Measurements from ENCODE around the gene JAZF1. TPM values are rescaled to one million over a fixed set of nuclear protein-coding genes. Genes with fewer than 3 reads are reported as not detected.

The JAZF1 gene
- total RNA-seq, 1 experiment from 2014 or later = 9.1 TPM

DNA sequence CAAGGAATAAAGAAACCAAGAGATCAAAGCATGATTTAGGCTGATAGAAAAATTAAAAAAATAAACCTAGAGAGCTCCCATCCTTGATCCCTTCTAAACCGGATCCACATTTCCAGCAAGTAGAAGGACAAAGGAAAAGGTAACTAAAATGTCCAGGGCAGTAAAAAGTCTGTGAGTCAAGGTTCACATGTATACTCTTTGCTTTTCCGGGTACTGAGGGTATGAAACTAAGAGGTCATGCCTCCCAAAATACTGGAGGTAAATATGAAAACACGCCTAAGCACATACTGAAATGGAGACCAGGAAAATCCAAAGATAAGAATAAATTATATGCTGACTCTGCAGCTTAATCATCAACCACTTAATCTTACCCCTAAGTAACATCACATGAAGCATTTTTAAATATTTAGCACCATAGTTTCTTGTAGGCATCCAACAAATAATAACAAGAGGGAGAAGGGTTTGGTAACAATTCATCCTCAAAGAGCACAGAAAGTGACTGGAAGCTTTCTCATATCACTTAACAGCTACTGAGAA lies 35.4 kb downstream of the JAZF1 start:
- H3K79me2 ChIP-seq (ENCODE audit: insufficient read depth, low read length) = no peaks in the 10 kb centered on the region
- H3T11ph ChIP-seq (ENCODE audit: low read length) = no peak overlapping the region
- no peaks in the 10 kb centered on the region for H4K20me1 ChIP-seq (ENCODE audit: control insufficient read depth, insufficient read depth, insufficient read length)
- TF ChIP-seq, protein P1, sequence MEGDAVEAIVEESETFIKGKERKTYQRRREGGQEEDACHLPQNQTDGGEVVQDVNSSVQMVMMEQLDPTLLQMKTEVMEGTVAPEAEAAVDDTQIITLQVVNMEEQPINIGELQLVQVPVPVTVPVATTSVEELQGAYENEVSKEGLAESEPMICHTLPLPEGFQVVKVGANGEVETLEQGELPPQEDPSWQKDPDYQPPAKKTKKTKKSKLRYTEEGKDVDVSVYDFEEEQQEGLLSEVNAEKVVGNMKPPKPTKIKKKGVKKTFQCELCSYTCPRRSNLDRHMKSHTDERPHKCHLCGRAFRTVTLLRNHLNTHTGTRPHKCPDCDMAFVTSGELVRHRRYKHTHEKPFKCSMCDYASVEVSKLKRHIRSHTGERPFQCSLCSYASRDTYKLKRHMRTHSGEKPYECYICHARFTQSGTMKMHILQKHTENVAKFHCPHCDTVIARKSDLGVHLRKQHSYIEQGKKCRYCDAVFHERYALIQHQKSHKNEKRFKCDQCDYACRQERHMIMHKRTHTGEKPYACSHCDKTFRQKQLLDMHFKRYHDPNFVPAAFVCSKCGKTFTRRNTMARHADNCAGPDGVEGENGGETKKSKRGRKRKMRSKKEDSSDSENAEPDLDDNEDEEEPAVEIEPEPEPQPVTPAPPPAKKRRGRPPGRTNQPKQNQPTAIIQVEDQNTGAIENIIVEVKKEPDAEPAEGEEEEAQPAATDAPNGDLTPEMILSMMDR (conservative IDR thresholded peaks at IDR 0.05) = no peak
- Mint-ChIP-seq H3K36me3 (ENCODE audit: insufficient read depth in 1 of 3, low read depth in 3 of 3) (0 out of 7 replicates have a peak, but pooled peaks cover 0 to 4% (median 0%) of the 10 kb centered on the region in 3 experiments), H3K27me3 (ENCODE audit: low read depth) (no peaks in the 10 kb centered on the region), H3K9me3 (no peaks in the 10 kb centered on the region; a peak in 1 of 5 replicates), H3K4me3 (no peak overlapping the region), H3K27ac (no peak overlapping the region; a peak in 1 of 7 replicates), H3K4me1 (peaks cover 25 to 29% of the 10 kb centered on the region in 2 experiments)
- H3K9ac ChIP-seq (ENCODE audit: extremely low read depth, insufficient read length, low read length) = no peak overlapping the region
- H3K27me3 ChIP-seq (ENCODE audit: insufficient read depth, low read length) = no peaks in the 10 kb centered on the region
- H3K4ac ChIP-seq (ENCODE audit: low read depth, low read length) = no peak overlapping the region
- no peaks in the 10 kb centered on the region for H3K23me2 ChIP-seq (ENCODE audit: insufficient read length, low read depth, low read length, poor library complexity, severe bottlenecking)
- H3K23ac ChIP-seq (ENCODE audit: insufficient read length, low read depth, low read length) = no peak overlapping the region
- no peak overlapping the region for H2BK15ac ChIP-seq (ENCODE audit: low read depth, low read length)
- H3K4me2 ChIP-seq (ENCODE audit: insufficient read depth, insufficient read length, low read length) = no peak overlapping the region
- H2AK5ac ChIP-seq (ENCODE audit: insufficient read length, low read length) = no peak overlapping the region
- H4K91ac ChIP-seq (ENCODE audit: insufficient read length, low read depth, low read length) = no peak overlapping the region
- no peak overlapping the region for H3K27ac ChIP-seq (ENCODE audit: insufficient read length, low read depth, low read length)
- H4K8ac ChIP-seq (replicated peaks; ENCODE audit: insufficient read length, low read depth, low read length) = no peak overlapping the region
- no peak overlapping the region for H2BK12ac ChIP-seq (ENCODE audit: insufficient read length, low read depth, low read length)
- H3K14ac ChIP-seq (ENCODE audit: insufficient read depth, low read length) = no peak overlapping the region
- H2BK120ac ChIP-seq (ENCODE audit: low read depth, low read length, poor library complexity, severe bottlenecking) = no peak overlapping the region
- H2AFZ ChIP-seq (ENCODE audit: low read length) = no peak overlapping the region
- WGBS (ENCODE audit: extremely low coverage, insufficient read length, low lambda C conversion rate) = no CpG with 5 or more reads among the region's 3 CpGs
- DNase-seq = no peak
- H3K79me1 ChIP-seq (ENCODE audit: insufficient read depth, low read depth, low read length, poor library complexity, severe bottlenecking) = no peaks in the 10 kb centered on the region
- no peak overlapping the region for H3K56ac ChIP-seq (ENCODE audit: insufficient read length, low read depth, low read length)
- no peaks in the 10 kb centered on the region for H3K9me3 ChIP-seq (ENCODE audit: control insufficient read depth, low read depth, low read length)
- H4K5ac ChIP-seq (ENCODE audit: insufficient read length, low read depth, low read length) = no peak overlapping the region
- H3K18ac ChIP-seq (ENCODE audit: insufficient read length, low read depth, low read length) = no peak overlapping the region
- H2BK5ac ChIP-seq (ENCODE audit: insufficient read length, low read length) = no peak overlapping the region
- no peak overlapping the region for H2BK20ac ChIP-seq (ENCODE audit: low read depth, low read length, poor library complexity, severe bottlenecking)
- no peaks in the 10 kb centered on the region; the same call in 1 of the 2 replicates for H3K4me1 ChIP-seq (ENCODE audit: insufficient read depth, low read length)
